Measurements from ENCODE around the gene OSBPL8.

Gene OSBPL8

GRCh38 chr12:76345569-76345968, 214.0 kb downstream of the OSBPL8 start:
- no peaks in the 10 kb centered on the region for H3K9me3 Mint-ChIP-seq
- no peak for TF ChIP-seq CTCF (IDR thresholded peaks at IDR 0.05; ENCODE audit: unreplicated experiment in 3 of 3)
- no peaks in the 10 kb centered on the region for H3K27me3 Mint-ChIP-seq (ENCODE audit: low read depth)
- peak overlapping the region; percentile 2 to 97 (median 41) for H3K27ac Mint-ChIP-seq
- H3K36me3 Mint-ChIP-seq (ENCODE audit: low read depth) = no peaks in the 10 kb centered on the region
- peak overlapping the region; percentile 20 to 64 (median 48) for H3K4me3 Mint-ChIP-seq
- peaks cover 29% of the 10 kb centered on the region for H3K4me1 Mint-ChIP-seq

GRCh38 chr12:76341436-76342030, 218.0 kb downstream of the OSBPL8 start:
- TF ChIP-seq CTCF (IDR thresholded peaks at IDR 0.05; ENCODE audit: unreplicated experiment in 3 of 3) = no peak
- H3K9me3 Mint-ChIP-seq = no peaks in the 10 kb centered on the region
- H3K36me3 Mint-ChIP-seq (ENCODE audit: low read depth) = no peaks in the 10 kb centered on the region
- H3K27me3 Mint-ChIP-seq (ENCODE audit: low read depth) = no peaks in the 10 kb centered on the region
- H3K4me1 Mint-ChIP-seq = peaks cover 15% of the 10 kb centered on the region
- no peak overlapping the region for H3K27ac Mint-ChIP-seq
- H3K4me3 Mint-ChIP-seq = no peak overlapping the region

GRCh38 chr12:76340680-76341435, 218.7 kb downstream of the OSBPL8 start:
- no peak for TF ChIP-seq CTCF (IDR thresholded peaks at IDR 0.05; ENCODE audit: unreplicated experiment in 3 of 3)
- no peaks in the 10 kb centered on the region for H3K36me3 Mint-ChIP-seq (ENCODE audit: low read depth)
- H3K27ac Mint-ChIP-seq = no peak overlapping the region
- no peaks in the 10 kb centered on the region for H3K9me3 Mint-ChIP-seq
- H3K4me3 Mint-ChIP-seq = no peak overlapping the region
- H3K27me3 Mint-ChIP-seq (ENCODE audit: low read depth) = no peaks in the 10 kb centered on the region
- H3K4me1 Mint-ChIP-seq = peaks cover 9% of the 10 kb centered on the region

GRCh38 chr12:76337583-76337982, 222.0 kb downstream of the OSBPL8 start:
- Mint-ChIP-seq H3K4me1 (no peaks in the 10 kb centered on the region), H3K36me3 (ENCODE audit: low read depth) (no peaks in the 10 kb centered on the region), H3K4me3 (no peak overlapping the region), H3K9me3 (no peaks in the 10 kb centered on the region), H3K27me3 (ENCODE audit: low read depth) (no peaks in the 10 kb centered on the region), H3K27ac (no peak overlapping the region)
- no peak for TF ChIP-seq CTCF (IDR thresholded peaks at IDR 0.05; ENCODE audit: unreplicated experiment in 3 of 3)

- Mint-ChIP-seq H3K4me1 (no peaks in the 10 kb centered on the region), H3K9me3 (peaks cover 3% of the 10 kb centered on the region), H3K27me3 (ENCODE audit: low read depth) (no peaks in the 10 kb centered on the region), H3K27ac (no peak overlapping the region), H3K4me3 (no peak overlapping the region), H3K36me3 (ENCODE audit: low read depth) (no peaks in the 10 kb centered on the region)
- TF ChIP-seq CTCF (IDR thresholded peaks at IDR 0.05; ENCODE audit: unreplicated experiment in 3 of 3) = no peak
Measured at GRCh38 chr12:76332606-76333005, 227.0 kb downstream of the OSBPL8 start.

- Mint-ChIP-seq H3K36me3 (ENCODE audit: low read depth) (peaks cover 5% of the 10 kb centered on the region), H3K4me3 (no peak overlapping the region), H3K9me3 (peaks cover 10% of the 10 kb centered on the region), H3K27ac (no peak overlapping the region), H3K27me3 (ENCODE audit: low read depth) (no peaks in the 10 kb centered on the region), H3K4me1 (no peaks in the 10 kb centered on the region)
- TF ChIP-seq CTCF (IDR thresholded peaks at IDR 0.05; ENCODE audit: unreplicated experiment in 3 of 3) = no peak
Measured at GRCh38 chr12:76329606-76330005, 230.0 kb downstream of the OSBPL8 start.
